ENCODE data around the gene GPR146. TPM values are rescaled to one million over a fixed set of nuclear protein-coding genes. Genes with fewer than 3 reads are reported as not detected.

The GPR146 gene
- polyA plus RNA-seq, 1 experiment, result 0.69 TPM

GRCh38 chr7:1010226-1010625 is 34.1 kb upstream of the GPR146 start:
- Histone ChIP-seq H3K27ac (ENCODE audit: low read depth, low read length) (no peak overlapping the region), H3K4me3 (ENCODE audit: low read depth, low read length) (no peak overlapping the region), H3K27me3 (ENCODE audit: control insufficient read depth, insufficient read depth, low read length) (no peaks in the 10 kb centered on the region), H3K9me3 (ENCODE audit: control insufficient read depth, insufficient read depth, low read length) (peaks cover 7% of the 10 kb centered on the region; the same call in 1 of the 2 replicates)
- POLR2A ChIA-PET, result no interaction called here
- CTCF ChIA-PET, result interaction anchor here (1.3 kb wide), 1 partner anchor 17 kb away, joined by 3 read pairs; no protein-coding TSS in a partner anchor
- no peak for DNase-seq (ENCODE audit: low read depth, low spot score)
- TF ChIP-seq, protein P1, sequence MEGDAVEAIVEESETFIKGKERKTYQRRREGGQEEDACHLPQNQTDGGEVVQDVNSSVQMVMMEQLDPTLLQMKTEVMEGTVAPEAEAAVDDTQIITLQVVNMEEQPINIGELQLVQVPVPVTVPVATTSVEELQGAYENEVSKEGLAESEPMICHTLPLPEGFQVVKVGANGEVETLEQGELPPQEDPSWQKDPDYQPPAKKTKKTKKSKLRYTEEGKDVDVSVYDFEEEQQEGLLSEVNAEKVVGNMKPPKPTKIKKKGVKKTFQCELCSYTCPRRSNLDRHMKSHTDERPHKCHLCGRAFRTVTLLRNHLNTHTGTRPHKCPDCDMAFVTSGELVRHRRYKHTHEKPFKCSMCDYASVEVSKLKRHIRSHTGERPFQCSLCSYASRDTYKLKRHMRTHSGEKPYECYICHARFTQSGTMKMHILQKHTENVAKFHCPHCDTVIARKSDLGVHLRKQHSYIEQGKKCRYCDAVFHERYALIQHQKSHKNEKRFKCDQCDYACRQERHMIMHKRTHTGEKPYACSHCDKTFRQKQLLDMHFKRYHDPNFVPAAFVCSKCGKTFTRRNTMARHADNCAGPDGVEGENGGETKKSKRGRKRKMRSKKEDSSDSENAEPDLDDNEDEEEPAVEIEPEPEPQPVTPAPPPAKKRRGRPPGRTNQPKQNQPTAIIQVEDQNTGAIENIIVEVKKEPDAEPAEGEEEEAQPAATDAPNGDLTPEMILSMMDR (IDR thresholded peaks at IDR 0.05; ENCODE audit: low read depth, low read length), result no peak

GRCh38 chr7:1011297-1012003 is 32.9 kb upstream of the GPR146 start:
- CTCF ChIA-PET, result no interaction called here
- POLR2A ChIA-PET, result no interaction called here

DNA sequence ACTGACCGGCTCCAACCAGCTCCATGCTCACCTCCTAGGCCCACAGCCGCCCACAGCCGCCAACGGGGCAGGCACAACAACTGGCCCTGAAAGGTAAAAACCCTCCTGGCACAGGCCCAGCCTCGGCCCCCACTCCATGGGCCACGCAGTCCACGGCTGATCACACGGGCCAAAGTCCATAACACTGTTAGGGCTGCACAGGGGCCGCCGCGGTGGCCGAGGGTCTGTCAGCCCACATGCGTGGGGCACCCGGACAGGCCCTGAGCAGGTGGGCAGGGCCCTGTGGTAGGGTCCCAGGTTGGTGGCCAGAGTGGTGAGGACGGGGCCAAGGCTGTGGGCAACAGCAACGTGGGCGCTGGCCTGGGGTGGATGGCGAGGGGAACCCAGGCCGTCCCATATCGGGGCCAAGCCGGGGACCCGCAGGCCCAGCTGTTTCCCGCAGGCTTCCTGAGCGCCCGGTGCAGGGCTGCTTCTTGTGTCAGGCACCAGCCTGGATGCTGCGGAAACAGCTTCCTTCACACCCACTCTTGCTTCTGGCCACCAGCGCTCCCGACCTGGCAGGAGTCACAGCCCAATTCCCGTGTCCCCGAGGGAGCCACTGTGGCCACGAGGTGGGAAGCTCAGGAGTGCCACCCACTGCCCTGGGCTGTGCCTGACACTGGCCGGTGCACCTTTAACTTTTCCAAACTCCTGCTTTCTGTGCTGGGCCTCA is 32.2 kb upstream of the GPR146 start:
- TF ChIP-seq, protein P1 (IDR thresholded peaks at IDR 0.05; ENCODE audit: low read depth, low read length), result no peak
- no peak overlapping the region for H3K27ac ChIP-seq (ENCODE audit: low read depth, low read length)
- CTCF ChIA-PET, result interaction anchor here (1.4 kb wide), 1 partner anchor 20 kb away, joined by 4 read pairs; no protein-coding TSS in a partner anchor
- no peak for DNase-seq (ENCODE audit: low read depth, low spot score)
- POLR2A ChIA-PET, result no interaction called here
- H3K9me3 ChIP-seq (ENCODE audit: control insufficient read depth, insufficient read depth, low read length), result peaks cover 12% of the 10 kb centered on the region; the same call in 1 of the 2 replicates
- H3K4me3 ChIP-seq (ENCODE audit: low read depth, low read length), result no peak overlapping the region
- no peaks in the 10 kb centered on the region for H3K27me3 ChIP-seq (ENCODE audit: control insufficient read depth, insufficient read depth, low read length)

More at GRCh38 chr7:1011297-1012003, 32.9 kb upstream of the GPR146 start:
- H3K9me3 ChIP-seq (ENCODE audit: control insufficient read depth, insufficient read depth, low read length), result peaks cover 7% of the 10 kb centered on the region; the same call in 1 of the 2 replicates
- no peak overlapping the region for H3K4me3 ChIP-seq (ENCODE audit: low read depth, low read length)
- TF ChIP-seq, protein P1 (IDR thresholded peaks at IDR 0.05; ENCODE audit: low read depth, low read length), result no peak
- H3K27me3 ChIP-seq (ENCODE audit: control insufficient read depth, insufficient read depth, low read length), result no peaks in the 10 kb centered on the region
- no peak for DNase-seq (ENCODE audit: low read depth, low spot score)
- H3K27ac ChIP-seq (ENCODE audit: low read depth, low read length), result no peak overlapping the region

GRCh38 chr7:1012716-1013095 is 31.6 kb upstream of the GPR146 start:
- CTCF ChIA-PET, result interaction anchor here (1.4 kb wide), 1 partner anchor 20 kb away, joined by 4 read pairs; no protein-coding TSS in a partner anchor

More at GRCh38 chr7:1012716-1013095, 31.6 kb upstream of the GPR146 start:
- Histone ChIP-seq H3K9me3 (ENCODE audit: control insufficient read depth, insufficient read depth, low read length) (peaks cover 17% of the 10 kb centered on the region; the same call in 1 of the 2 replicates), H3K4me3 (ENCODE audit: low read depth, low read length) (no peak overlapping the region), H3K27me3 (ENCODE audit: control insufficient read depth, insufficient read depth, low read length) (no peaks in the 10 kb centered on the region), H3K27ac (ENCODE audit: low read depth, low read length) (no peak overlapping the region)
- POLR2A ChIA-PET, result no interaction called here
- TF ChIP-seq, protein P1 (IDR thresholded peaks at IDR 0.05; ENCODE audit: low read depth, low read length), result no peak
- no peak for DNase-seq (ENCODE audit: low read depth, low spot score)
